Thyroid gland (tissue), 4 donors: ENCODE data around the gene STRBP.

Source experiments
- CTCF ChIP-seq, 6 experiments: fragments of 200-600 bp in 3 of 6; fragments of 450-650 bp in 3 of 6; sonication (generic) in 3 of 6; IDR thresholded peaks; one replicate each; pipeline ENCODE4 v1.5.1; 2016 to 2019; ENCODE audit warnings: antibody characterized with exemption in 6 of 6, mild to moderate bottlenecking in 2 of 6, inconsistent platforms in 1 of 6, moderate library complexity in 1 of 6
- POLR2A ChIP-seq, 2 donors: fragments of 450-650 bp; IDR thresholded peaks; one replicate each; pipeline ENCODE4 v1.6.1; 2017; ENCODE audit warnings: antibody characterized with exemption in 2 of 2, mild to moderate bottlenecking in 2 of 2, moderate library complexity in 1 of 2

GRCh38 chr9:123276551-123276950 is 8.2 kb upstream of the STRBP start:
- no peak for TF ChIP-seq CTCF (IDR thresholded peaks at IDR 0.05)
- no peak for TF ChIP-seq POLR2A (IDR thresholded peaks at IDR 0.05)
